H9 (cell line): Measurements from ENCODE around the gene MTCL1. TPM values are rescaled to one million over a fixed set of nuclear protein-coding genes. Genes with fewer than 3 reads are reported as not detected.

Experiments
- DNase-seq: peaks from one replicate; pipeline ENCODE4 v3.0.0-alpha.2; 2017
- H2AFZ ChIP-seq: one replicate; pipeline ENCODE4 v1.6.1; 2013; ENCODE audit warnings: mild to moderate bottlenecking, low read length, control low read depth, moderate library complexity
- H2AK5ac ChIP-seq: 2 replicates; pipeline ENCODE4 v1.6.1; 2013; ENCODE audit warnings: low read length, control low read depth, mixed read lengths; ENCODE audit not compliant: insufficient read length
- H2BK120ac ChIP-seq: one replicate; pipeline ENCODE4 v1.6.1; 2013; ENCODE audit warnings: low read depth, mild to moderate bottlenecking, low read length, control low read depth, inconsistent platforms; ENCODE audit not compliant: poor library complexity, severe bottlenecking
- H2BK12ac ChIP-seq: 2 replicates; pipeline ENCODE4 v1.6.1; 2013; ENCODE audit warnings: low read length, control low read depth, mixed read lengths, low read depth; ENCODE audit not compliant: insufficient read length
- H2BK15ac ChIP-seq: 2 replicates; pipeline ENCODE4 v1.6.1; 2013; ENCODE audit warnings: low read depth, low read length, control low read depth
- H2BK20ac ChIP-seq: one replicate; pipeline ENCODE4 v1.6.1; 2013; ENCODE audit warnings: low read depth, mild to moderate bottlenecking, low read length, control low read depth, inconsistent platforms; ENCODE audit not compliant: poor library complexity, severe bottlenecking
- H2BK5ac ChIP-seq: 2 replicates; pipeline ENCODE4 v1.6.1; 2013; ENCODE audit warnings: low read length, control low read depth, mixed read lengths; ENCODE audit not compliant: insufficient read length
- H3K14ac ChIP-seq: 2 replicates; pipeline ENCODE4 v1.6.1; 2013; ENCODE audit warnings: low read length, control low read depth; ENCODE audit not compliant: insufficient read depth
- H3K18ac ChIP-seq: 2 replicates; pipeline ENCODE4 v1.6.1; 2013; ENCODE audit warnings: low read depth, mild to moderate bottlenecking, mixed read lengths, low read length, control low read depth; ENCODE audit not compliant: insufficient read length
- H3K23ac ChIP-seq: 2 replicates; pipeline ENCODE4 v1.6.1; 2013; ENCODE audit warnings: low read length, control low read depth, mixed read lengths, low read depth; ENCODE audit not compliant: insufficient read length
- H3K23me2 ChIP-seq: 2 replicates; pipeline ENCODE4 v1.6.1; 2013; ENCODE audit warnings: low read depth, mild to moderate bottlenecking, mixed read lengths, low read length, control low read depth; ENCODE audit not compliant: insufficient read length, poor library complexity, severe bottlenecking
- H3K27ac ChIP-seq: 2 replicates; pipeline ENCODE4 v1.5.1; 2013; ENCODE audit warnings: low read length, control low read depth, mixed read lengths, low read depth; ENCODE audit not compliant: insufficient read length
- H3K27me3 ChIP-seq: 2 replicates; pipeline ENCODE4 v1.6.1; 2013; ENCODE audit warnings: low read length, control low read depth, inconsistent platforms; ENCODE audit not compliant: insufficient read depth
- H3K4ac ChIP-seq: 2 replicates; pipeline ENCODE4 v1.6.1; 2013; ENCODE audit warnings: low read depth, mild to moderate bottlenecking, control low read depth, inconsistent platforms, low read length, moderate library complexity
- H3K4me1 ChIP-seq: 2 replicates; pipeline ENCODE4 v1.6.1; 2013; ENCODE audit warnings: low read length, control low read depth, inconsistent platforms; ENCODE audit not compliant: insufficient read depth
- H3K4me2 ChIP-seq: 2 replicates; pipeline ENCODE4 v1.6.1; 2013; ENCODE audit warnings: low read length, control low read depth, mixed read lengths; ENCODE audit not compliant: insufficient read length, insufficient read depth
- H3K56ac ChIP-seq: 2 replicates; pipeline ENCODE4 v1.6.1; 2013; ENCODE audit warnings: low read depth, mild to moderate bottlenecking, mixed read lengths, low read length, control low read depth; ENCODE audit not compliant: insufficient read length
- H3K79me1 ChIP-seq: 2 replicates; pipeline ENCODE4 v1.6.1; 2013; ENCODE audit warnings: low read depth, mild to moderate bottlenecking, moderate library complexity, low read length, control low read depth, inconsistent platforms; ENCODE audit not compliant: insufficient read depth, poor library complexity, severe bottlenecking
- H3K79me2 ChIP-seq: 2 replicates; pipeline ENCODE4 v1.6.1; 2013; ENCODE audit warnings: low read length, control low read depth, inconsistent platforms; ENCODE audit not compliant: insufficient read depth
- H3K9ac ChIP-seq: 2 replicates; pipeline ENCODE4 v1.6.1; 2013; ENCODE audit warnings: low read length, control low read depth, mixed read lengths; ENCODE audit not compliant: insufficient read length; ENCODE audit errors: extremely low read depth
- H3K9me3 ChIP-seq: one replicate; pipeline ENCODE4 v1.6.1; 2013; ENCODE audit warnings: low read depth, low read length, inconsistent platforms; ENCODE audit not compliant: control insufficient read depth
- H3T11ph ChIP-seq: one replicate; pipeline ENCODE4 v1.6.1; 2013; ENCODE audit warnings: mild to moderate bottlenecking, low read length, control low read depth, inconsistent platforms
- H4K20me1 ChIP-seq: one replicate; pipeline ENCODE4 v1.6.1; 2013; ENCODE audit not compliant: control insufficient read depth, insufficient read length, insufficient read depth
- H4K5ac ChIP-seq: 2 replicates; pipeline ENCODE4 v1.6.1; 2013; ENCODE audit warnings: low read depth, mild to moderate bottlenecking, mixed read lengths, low read length, control low read depth; ENCODE audit not compliant: insufficient read length
- H4K8ac ChIP-seq: replicated peaks from 2 replicates; pipeline ENCODE4 v1.6.1; 2013; ENCODE audit warnings: low read length, control low read depth, mixed read lengths, low read depth; ENCODE audit not compliant: insufficient read length
- H4K91ac ChIP-seq: 2 replicates; pipeline ENCODE4 v1.6.1; 2013; ENCODE audit warnings: low read depth, mild to moderate bottlenecking, moderate library complexity, mixed read lengths, low read length, control low read depth; ENCODE audit not compliant: insufficient read length
- H3K27ac Mint-ChIP-seq, 3 experiments: 2 replicates in 2 of 3; 3 replicates in 1 of 3; pipeline ENCODE4 v1.8.0; 2020 to 2021; ENCODE audit warnings: mixed read lengths in 3 of 3, mild to moderate bottlenecking in 1 of 3, moderate library complexity in 1 of 3
- H3K27me3 Mint-ChIP-seq: 2 replicates; pipeline ENCODE4 v1.8.0; 2021; ENCODE audit warnings: low read depth, mild to moderate bottlenecking, moderate library complexity, mixed read lengths
- H3K36me3 Mint-ChIP-seq, 3 experiments: 2 replicates in 2 of 3; 3 replicates in 1 of 3; pipeline ENCODE4 v1.8.0; 2020 to 2021; ENCODE audit warnings: low read depth in 3 of 3, mixed read lengths in 3 of 3; ENCODE audit not compliant: insufficient read depth in 1 of 3
- H3K4me1 Mint-ChIP-seq, 2 experiments: 2 replicates each; pipeline ENCODE4 v1.8.0; 2020; ENCODE audit warnings: mixed read lengths in 2 of 2
- H3K4me3 Mint-ChIP-seq, 2 experiments: 2 replicates in 1 of 2; 3 replicates in 1 of 2; pipeline ENCODE4 v1.8.0; 2020 to 2021; ENCODE audit warnings: mild to moderate bottlenecking in 2 of 2, mixed read lengths in 2 of 2, moderate library complexity in 1 of 2
- H3K9me3 Mint-ChIP-seq, 2 experiments: 2 replicates in 1 of 2; 3 replicates in 1 of 2; pipeline ENCODE4 v1.8.0; 2020; ENCODE audit warnings: mild to moderate bottlenecking in 2 of 2, mixed read lengths in 2 of 2, moderate library complexity in 1 of 2
- WGBS: extraction: QIAGEN DNeasy Blood & Tissue Kit; methylation state at CpG from one replicate; pipeline ENCODE4 v1.1.7; 2013; ENCODE audit warnings: missing lambda C conversion rate, low lambda C conversion rate, mixed read lengths; ENCODE audit not compliant: insufficient read length; ENCODE audit errors: extremely low coverage; 5-methylcytosine and 5-hydroxymethylcytosine counted together
- total RNA-seq: library from RNA; stranded (reverse); gene quantifications from 2 replicates; pipeline ENCODE4 v1.2.1, GENCODE V29; 2021
- TF ChIP-seq, protein P1 (sequence below): fragments of 200-600 bp; sonication (generic); conservative IDR thresholded peaks from 3 replicates; pipeline ENCODE4 v1.8.0; 2021; ENCODE audit warnings: antibody characterized with exemption, mild to moderate bottlenecking

Gene MTCL1
- total RNA-seq, 1 experiment from 2014 or later: 50.7 TPM

- H3T11ph ChIP-seq: no peak overlapping the region
- no peak overlapping the region for H2AFZ ChIP-seq
- no peak overlapping the region for H4K8ac ChIP-seq
- H3K9me3 ChIP-seq: no peaks in the 10 kb centered on the region
- no peak overlapping the region for H2BK12ac ChIP-seq
- no peak overlapping the region for H3K56ac ChIP-seq
- no peak overlapping the region for H3K4me2 ChIP-seq
- H2AK5ac ChIP-seq: no peak overlapping the region
- Mint-ChIP-seq H3K9me3 (no peaks in the 10 kb centered on the region; a peak in 1 of 5 replicates), H3K27me3 (no peaks in the 10 kb centered on the region; the same call in 1 of the 2 replicates), H3K27ac (no peak overlapping the region), H3K36me3 (no peaks in the 10 kb centered on the region), H3K4me1 (no peaks in the 10 kb centered on the region), H3K4me3 (no peak overlapping the region)
- no peaks in the 10 kb centered on the region for H3K79me2 ChIP-seq
- no peak overlapping the region for H4K5ac ChIP-seq
- H3K4me1 ChIP-seq: no peaks in the 10 kb centered on the region
- WGBS: no CpG with 5 or more reads among the region's 3 CpGs
- H4K20me1 ChIP-seq: no peaks in the 10 kb centered on the region
- H3K4ac ChIP-seq: no peak overlapping the region
- no peak overlapping the region for H3K14ac ChIP-seq
- no peak overlapping the region for H2BK20ac ChIP-seq
- no peak for DNase-seq
- no peak overlapping the region for H3K27ac ChIP-seq
- H4K91ac ChIP-seq: no peak overlapping the region
- no peak overlapping the region for H3K18ac ChIP-seq
- no peak overlapping the region for H2BK5ac ChIP-seq
- no peak overlapping the region for H2BK15ac ChIP-seq
- no peak overlapping the region for H3K23ac ChIP-seq
- TF ChIP-seq, protein P1, sequence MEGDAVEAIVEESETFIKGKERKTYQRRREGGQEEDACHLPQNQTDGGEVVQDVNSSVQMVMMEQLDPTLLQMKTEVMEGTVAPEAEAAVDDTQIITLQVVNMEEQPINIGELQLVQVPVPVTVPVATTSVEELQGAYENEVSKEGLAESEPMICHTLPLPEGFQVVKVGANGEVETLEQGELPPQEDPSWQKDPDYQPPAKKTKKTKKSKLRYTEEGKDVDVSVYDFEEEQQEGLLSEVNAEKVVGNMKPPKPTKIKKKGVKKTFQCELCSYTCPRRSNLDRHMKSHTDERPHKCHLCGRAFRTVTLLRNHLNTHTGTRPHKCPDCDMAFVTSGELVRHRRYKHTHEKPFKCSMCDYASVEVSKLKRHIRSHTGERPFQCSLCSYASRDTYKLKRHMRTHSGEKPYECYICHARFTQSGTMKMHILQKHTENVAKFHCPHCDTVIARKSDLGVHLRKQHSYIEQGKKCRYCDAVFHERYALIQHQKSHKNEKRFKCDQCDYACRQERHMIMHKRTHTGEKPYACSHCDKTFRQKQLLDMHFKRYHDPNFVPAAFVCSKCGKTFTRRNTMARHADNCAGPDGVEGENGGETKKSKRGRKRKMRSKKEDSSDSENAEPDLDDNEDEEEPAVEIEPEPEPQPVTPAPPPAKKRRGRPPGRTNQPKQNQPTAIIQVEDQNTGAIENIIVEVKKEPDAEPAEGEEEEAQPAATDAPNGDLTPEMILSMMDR: no peak
- H3K23me2 ChIP-seq: no peaks in the 10 kb centered on the region
- H2BK120ac ChIP-seq: no peak overlapping the region
- H3K9ac ChIP-seq: no peak overlapping the region
- no peaks in the 10 kb centered on the region for H3K79me1 ChIP-seq
- H3K27me3 ChIP-seq: no peaks in the 10 kb centered on the region
These were observed 9.3 kb upstream of the MTCL1 start for GRCh38 chr18:8695932-8696517.
